Mucosa of stomach (tissue), 1 donor: Measurements from ENCODE around the gene KCTD5.
"Not testable (repeated sequence)": the region's sequence is repeated elsewhere in the genome, so short reads cannot be mapped to it uniquely, and the experiment has no call there.

Experiments used
- H3K27me3 ChIP-seq: one replicate; pipeline ENCODE4 v1.7.0; 2013; ENCODE audit warnings: mild to moderate bottlenecking, low read length; ENCODE audit not compliant: control insufficient read depth, insufficient read depth
- H3K36me3 ChIP-seq: one replicate; pipeline ENCODE4 v1.7.0; 2013; ENCODE audit warnings: low read length; ENCODE audit not compliant: control insufficient read depth, insufficient read depth
- H3K4me1 ChIP-seq: one replicate; pipeline ENCODE4 v1.7.0; 2013; ENCODE audit warnings: mild to moderate bottlenecking, low read length; ENCODE audit not compliant: control insufficient read depth, insufficient read depth
- H3K4me3 ChIP-seq: one replicate; pipeline ENCODE4 v1.7.0; 2013; ENCODE audit warnings: low read length
- H3K9ac ChIP-seq: one replicate; pipeline ENCODE4 v1.7.0; 2013; ENCODE audit warnings: mild to moderate bottlenecking, low read length, moderate library complexity
- H3K9me3 ChIP-seq: one replicate; pipeline ENCODE4 v1.7.0; 2013; ENCODE audit warnings: mild to moderate bottlenecking, low read length, moderate library complexity; ENCODE audit not compliant: control insufficient read depth
- donor health status: Pancreatic carcinoma.

The KCTD5 gene

DNA sequence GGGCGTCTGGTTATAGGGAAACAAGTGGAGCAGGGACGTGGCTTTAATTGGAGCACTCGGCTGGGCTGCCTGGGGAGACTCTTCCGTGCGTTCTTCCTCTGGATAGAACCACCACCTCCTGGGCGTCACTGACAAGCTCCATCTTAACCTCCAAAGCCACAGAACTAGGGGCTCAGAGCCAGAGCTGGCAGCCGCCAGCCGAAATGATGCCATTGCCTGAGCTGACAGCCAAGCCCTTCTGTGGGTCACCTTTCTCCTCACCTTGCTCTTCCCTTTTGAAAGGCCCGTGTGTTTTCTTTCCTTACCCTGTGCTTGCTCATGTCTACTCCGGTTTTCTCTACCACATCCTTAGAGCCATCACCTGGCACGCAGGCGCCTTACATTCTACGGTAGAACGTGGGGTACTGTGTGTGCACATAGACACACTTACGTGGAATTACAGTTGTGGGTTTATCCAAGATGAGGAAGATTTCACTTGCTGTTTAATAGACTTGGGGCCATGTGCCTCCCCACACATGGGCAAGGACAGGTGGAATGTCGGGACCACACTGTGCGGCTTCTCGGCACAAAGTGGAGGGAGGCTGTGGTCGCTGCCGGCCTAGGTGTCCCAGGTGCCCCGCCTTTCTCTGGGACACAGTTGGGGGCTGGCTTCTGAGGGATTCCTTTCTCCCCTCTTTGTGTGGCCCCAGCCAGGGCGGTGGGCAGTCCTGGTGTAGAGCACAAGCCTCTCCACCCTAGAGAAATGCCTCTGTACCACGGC lies 3.9 kb upstream of the KCTD5 start:
- not testable (repeated sequence) for H3K27me3 ChIP-seq, H3K4me3 ChIP-seq

DNA sequence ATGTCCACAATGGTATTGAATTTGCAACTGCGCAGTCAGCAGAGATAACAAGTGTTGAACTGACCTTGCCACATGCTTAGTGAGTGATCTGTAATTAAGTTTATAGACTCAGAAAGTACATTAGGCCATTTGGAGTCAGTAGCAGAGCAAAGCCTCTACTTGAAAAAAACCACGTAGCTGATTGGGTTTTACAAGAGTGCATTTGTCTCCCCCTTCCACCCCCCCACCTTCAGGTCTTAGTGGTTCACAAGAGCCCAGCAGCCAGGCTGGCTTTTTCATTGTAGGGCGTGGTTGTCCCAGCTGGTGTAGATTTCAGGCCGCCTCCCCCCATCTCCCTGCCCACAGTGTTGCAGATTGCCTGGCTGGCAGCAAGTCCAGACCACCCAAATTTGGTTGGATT lies 2.4 kb upstream of the KCTD5 start:
- not testable (repeated sequence) for H3K4me1 ChIP-seq, H3K36me3 ChIP-seq, H3K9ac ChIP-seq, H3K4me3 ChIP-seq, H3K27me3 ChIP-seq, H3K9me3 ChIP-seq

More for the DNA sequence above, 3.9 kb upstream of the KCTD5 start:
- H3K9me3 ChIP-seq, H3K4me1 ChIP-seq, H3K9ac ChIP-seq, H3K36me3 ChIP-seq: not testable (repeated sequence)

DNA sequence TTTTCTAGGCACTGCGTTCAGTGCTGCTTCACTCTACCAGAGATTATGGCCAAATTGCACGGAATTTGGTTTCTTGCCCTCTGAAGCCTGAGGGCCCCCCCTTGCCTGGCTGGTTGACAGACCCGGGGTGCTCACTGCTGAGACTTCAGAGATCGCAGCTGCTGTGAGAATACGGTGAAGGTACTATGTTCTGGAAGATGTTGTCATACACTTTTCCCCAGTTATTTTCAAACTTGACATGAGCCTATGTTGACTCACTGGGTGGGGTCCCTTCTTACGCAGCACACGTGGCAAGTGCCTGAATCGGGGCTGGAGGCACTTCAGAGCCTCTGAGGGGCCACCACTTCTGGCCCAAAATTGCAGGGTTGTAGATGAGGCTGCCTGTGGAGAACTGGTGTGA lies 2.0 kb upstream of the KCTD5 start:
- not testable (repeated sequence) for H3K36me3 ChIP-seq, H3K9me3 ChIP-seq, H3K4me1 ChIP-seq, H3K4me3 ChIP-seq, H3K27me3 ChIP-seq, H3K9ac ChIP-seq

DNA sequence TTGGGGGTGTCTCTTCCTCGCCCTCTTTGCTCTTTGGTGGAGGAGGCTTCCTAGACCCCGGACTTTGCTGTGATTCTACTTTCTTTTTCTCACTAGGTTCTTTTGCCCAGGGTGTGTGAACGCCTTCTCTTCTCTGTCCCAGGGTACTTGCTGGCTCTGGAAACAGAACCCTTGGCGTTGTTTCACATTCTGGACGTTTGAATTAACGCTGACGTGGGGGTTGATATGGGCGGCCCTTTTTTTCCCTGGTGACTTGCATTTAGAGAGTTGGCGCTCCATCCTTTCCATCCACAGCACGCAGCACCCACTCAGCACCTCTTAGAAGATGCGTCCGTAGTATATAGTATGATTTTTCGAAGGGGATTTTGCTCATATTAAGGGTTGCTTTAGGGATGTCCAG lies 718 bp downstream of the KCTD5 start:
- not testable (repeated sequence) for H3K4me1 ChIP-seq, H3K9me3 ChIP-seq, H3K27me3 ChIP-seq, H3K36me3 ChIP-seq
- H3K4me3 ChIP-seq: peak overlapping the region; percentile 91
- H3K9ac ChIP-seq: peak overlapping the region; percentile 97

DNA sequence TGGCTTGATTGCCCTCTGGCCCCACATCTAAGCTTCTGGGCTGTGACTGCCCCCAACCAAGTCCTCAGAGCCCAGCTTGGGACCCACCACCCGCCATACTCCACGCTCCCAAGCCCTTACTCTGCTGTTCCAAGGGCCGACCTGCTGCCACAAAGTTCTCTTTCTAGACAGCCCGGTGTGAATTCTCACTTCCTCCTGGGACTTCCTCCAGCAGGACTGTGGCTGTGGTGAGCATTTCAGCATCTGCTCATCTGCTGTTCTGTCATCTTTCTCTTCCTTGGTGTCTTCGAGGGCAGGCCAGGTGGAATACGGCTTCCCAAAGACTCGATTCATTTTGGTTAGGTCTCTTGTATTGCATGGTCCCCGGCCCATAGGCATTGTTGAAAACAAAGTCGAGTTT lies 3.8 kb downstream of the KCTD5 start:
- not testable (repeated sequence) for H3K9me3 ChIP-seq, H3K4me1 ChIP-seq, H3K27me3 ChIP-seq, H3K9ac ChIP-seq, H3K36me3 ChIP-seq, H3K4me3 ChIP-seq

DNA sequence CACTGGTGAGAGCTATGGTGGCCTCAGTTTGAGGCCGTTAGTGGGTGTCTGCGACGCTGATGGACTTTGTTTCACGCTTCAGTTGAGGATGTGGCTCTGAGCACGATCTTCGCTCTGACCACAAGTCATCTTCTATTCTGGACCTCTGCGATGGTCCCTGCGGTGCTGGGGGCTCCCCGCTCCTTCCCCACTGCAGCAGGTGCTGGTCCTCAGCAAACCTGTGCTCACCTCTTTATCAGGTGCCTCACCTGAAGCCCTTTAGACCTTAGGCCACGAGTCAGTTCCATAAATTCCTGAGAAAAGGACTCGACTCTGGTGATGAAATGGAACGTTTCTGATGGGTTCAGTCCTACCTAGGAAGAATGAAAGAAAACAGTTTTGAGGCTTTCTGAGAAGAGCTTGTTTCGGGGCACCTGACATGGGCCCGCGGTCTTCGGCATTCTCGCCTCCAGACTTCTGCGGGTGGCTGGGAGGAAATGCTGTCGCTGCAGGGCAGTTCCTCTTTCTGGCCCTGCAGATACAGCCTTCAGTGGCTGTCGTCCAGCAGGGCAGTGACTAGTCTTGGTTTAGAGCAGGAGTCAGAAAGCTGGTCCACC lies 4.7 kb downstream of the KCTD5 start:
- Histone ChIP-seq H3K4me3 (no peak overlapping the region), H3K36me3 (no peaks in the 10 kb centered on the region), H3K9ac (no peak overlapping the region), H3K9me3 (no peaks in the 10 kb centered on the region), H3K4me1 (no peaks in the 10 kb centered on the region), H3K27me3 (no peaks in the 10 kb centered on the region)

DNA sequence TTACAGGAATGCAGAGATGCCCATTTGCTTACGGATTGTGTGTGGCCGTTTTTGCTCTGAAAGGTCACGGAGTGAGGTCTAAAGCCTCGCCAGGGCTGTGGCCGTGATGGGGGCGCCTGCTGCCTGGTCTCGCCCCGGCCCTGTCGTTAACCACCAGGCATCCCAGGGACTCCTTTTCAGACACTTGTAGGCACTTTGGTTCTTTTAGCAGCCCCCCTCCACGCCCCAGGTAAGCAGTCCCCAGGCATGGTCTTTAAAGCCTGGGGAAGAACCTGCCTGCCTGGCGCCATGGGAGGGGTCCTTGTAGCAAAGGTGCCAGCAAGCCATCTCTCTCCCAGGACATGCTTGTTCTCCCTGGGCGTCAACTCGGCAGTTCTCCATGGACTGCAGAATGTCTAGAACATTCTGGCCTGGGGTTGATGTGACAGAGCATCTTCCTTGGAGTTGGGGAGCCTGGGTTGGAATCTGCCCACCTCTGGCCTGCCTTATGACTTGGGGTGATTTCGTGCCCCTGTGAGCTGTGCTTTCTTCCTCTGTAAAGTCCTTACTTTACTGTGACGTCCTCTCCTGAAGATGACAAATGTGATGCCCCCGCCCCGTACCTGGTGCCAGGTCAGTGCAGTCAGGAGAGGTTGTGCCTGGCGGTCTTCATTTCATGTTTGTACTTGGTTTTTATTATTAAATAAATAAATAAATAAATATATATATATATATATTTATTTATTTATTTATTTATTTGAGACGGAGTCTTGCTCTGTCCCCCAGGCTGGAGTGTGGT lies 5.4 kb downstream of the KCTD5 start:
- no peak overlapping the region for H3K9ac ChIP-seq
- H3K4me1 ChIP-seq: no peaks in the 10 kb centered on the region
- no peaks in the 10 kb centered on the region for H3K27me3 ChIP-seq
- H3K9me3 ChIP-seq: no peaks in the 10 kb centered on the region
- H3K4me3 ChIP-seq: no peak overlapping the region
- H3K36me3 ChIP-seq: no peaks in the 10 kb centered on the region

DNA sequence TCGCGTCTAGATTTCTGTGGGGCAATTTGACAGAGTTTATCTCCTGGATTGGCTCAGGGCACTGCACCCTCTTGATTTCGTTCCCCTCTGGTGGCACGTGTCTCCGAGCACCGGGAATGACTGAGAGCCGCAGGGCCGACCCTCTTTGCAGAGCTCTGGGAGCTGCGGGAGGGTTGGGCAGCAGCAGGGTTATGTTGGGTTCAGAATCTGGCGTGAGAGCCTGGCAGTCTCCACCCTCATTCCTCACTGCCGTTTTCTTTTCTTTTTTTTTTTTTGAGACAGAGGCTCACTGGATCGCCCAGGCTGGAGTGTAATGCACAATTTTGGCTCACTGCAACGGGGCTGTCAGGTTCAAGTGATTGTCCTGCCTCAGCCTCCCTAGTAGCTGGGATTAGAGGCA lies 7.1 kb downstream of the KCTD5 start:
- H3K27me3 ChIP-seq, H3K9me3 ChIP-seq, H3K4me1 ChIP-seq, H3K9ac ChIP-seq, H3K36me3 ChIP-seq, H3K4me3 ChIP-seq: not testable (repeated sequence)

DNA sequence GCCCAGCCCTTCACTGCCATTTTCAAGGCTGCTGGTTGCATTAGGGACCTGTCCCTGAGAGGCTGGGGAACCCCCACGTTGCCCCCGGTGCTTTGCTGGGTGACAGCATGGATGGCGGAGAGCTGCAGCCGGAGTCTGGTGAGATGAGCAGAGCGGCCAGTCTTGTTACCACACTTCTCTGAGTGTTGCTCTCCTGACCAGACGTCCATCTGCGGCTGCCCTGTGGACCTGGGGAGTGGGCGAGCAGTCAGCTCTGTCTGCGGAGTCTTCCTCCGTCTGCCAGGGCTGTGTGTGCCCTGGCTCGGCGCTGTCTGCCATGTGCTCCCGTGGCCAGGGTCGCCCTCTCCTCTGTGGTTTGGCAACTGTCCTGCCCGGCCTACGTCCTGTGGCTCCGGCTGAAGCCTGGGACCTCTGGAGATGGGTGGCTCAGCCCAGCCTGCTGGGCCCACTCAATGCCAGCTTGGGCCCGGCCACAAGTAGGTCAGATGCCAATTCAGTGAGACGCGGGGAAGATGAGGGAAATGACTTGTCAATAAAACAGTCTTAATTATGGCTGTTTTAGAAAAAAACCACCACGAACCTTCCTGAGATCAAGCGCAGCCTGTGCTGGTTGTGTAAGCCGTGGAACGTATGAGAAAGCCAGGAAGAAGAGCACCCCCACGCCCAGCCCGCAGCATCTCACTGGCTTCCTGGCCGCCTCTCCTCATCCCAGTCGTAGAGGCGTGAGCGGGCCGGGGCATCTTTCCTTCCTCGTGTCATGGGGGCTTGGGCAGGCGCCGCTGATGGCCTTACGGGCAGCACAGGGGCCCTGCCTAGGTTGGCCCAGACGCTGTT lies 7.9 kb downstream of the KCTD5 start:
- Histone ChIP-seq H3K4me3 (no peak overlapping the region), H3K27me3 (no peaks in the 10 kb centered on the region), H3K9me3 (no peaks in the 10 kb centered on the region), H3K36me3 (no peaks in the 10 kb centered on the region), H3K9ac (no peak overlapping the region), H3K4me1 (no peaks in the 10 kb centered on the region)

DNA sequence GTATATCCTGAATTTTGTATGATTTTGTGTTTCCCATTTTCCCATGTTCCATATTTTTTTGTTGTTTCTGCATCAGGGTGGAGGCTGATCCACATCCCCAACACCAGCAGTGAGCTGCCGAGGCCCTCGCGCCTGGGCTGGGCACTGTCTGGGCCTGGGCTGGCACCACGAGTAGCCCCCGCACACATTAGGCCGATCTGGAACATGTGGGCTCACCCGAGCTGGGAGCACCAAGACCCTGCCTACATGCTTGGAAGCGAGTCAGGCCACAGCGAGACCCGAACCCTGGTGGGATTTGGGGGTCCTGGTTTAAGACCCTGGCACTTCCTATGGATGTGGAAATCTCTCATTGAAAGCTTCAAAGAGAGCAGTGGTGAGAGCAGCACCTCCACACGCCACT lies 8.5 kb downstream of the KCTD5 start:
- no peaks in the 10 kb centered on the region for H3K9me3 ChIP-seq
- no peak overlapping the region for H3K4me3 ChIP-seq
- no peaks in the 10 kb centered on the region for H3K36me3 ChIP-seq
- H3K4me1 ChIP-seq: no peaks in the 10 kb centered on the region
- no peaks in the 10 kb centered on the region for H3K27me3 ChIP-seq
- H3K9ac ChIP-seq: no peak overlapping the region

DNA sequence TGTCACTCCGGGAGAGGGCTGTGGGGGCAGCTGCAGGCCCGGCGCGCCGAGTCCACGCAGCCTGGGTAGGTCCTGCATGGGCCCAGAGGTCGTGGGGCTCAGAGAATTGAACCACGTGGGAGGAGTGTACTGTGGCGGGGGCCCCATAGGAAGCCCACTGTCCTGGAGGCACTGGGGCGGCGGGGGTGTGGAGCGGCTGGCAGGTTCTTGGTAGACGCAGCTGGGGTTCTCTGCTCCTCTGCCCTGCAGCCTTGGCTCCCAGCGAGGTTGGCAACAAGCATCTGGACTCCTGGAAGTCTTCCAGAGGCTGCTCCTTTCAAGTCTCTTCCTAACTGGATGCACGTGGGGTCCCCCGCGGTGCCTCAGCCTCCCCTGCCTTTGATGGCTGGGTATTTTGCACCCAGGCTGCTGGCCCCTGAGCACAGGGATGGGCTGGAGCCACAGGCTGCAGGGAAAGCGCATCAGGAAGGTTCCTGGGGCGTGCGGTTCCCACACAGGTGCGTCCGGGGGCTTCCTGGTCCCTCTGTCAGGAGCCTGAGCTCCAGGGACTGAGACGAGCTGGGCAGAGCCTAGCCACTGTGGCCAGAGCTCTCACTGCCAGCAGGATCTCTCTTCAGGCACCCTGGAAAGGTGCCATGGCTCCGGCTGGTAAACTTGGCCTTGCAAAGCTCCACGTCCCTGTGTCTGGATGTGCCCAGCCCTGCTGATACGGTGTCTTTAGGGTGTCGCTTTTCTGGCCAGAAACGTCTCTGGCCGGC lies 9.3 kb downstream of the KCTD5 start:
- no peak overlapping the region for H3K4me3 ChIP-seq
- H3K27me3 ChIP-seq: no peaks in the 10 kb centered on the region
- H3K4me1 ChIP-seq: no peaks in the 10 kb centered on the region
- no peaks in the 10 kb centered on the region for H3K36me3 ChIP-seq
- H3K9me3 ChIP-seq: no peaks in the 10 kb centered on the region
- no peak overlapping the region for H3K9ac ChIP-seq
